Measurements from ENCODE around the gene SCN2B.

DNA sequence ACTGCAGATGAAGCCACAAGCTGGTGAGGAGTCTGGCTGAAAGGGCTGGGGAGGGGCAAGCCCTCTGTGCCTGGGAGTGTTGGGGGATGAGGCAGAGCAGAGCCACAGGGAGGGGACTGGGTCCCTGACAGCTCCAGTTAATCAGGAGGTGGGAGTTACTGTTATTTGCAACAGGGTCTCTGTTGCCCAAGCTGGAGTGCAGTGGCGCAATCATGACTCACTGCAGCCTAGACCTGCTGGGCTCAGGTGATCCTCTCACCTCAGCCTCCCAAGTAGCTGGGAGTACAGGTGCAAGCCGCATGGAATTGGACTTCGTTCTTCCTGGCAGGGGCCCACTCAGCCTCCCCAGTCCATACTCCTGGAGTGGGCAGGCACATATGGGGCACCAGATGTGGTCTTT, 7.7 kb downstream of the SCN2B start:
- TF ChIP-seq, protein P1, sequence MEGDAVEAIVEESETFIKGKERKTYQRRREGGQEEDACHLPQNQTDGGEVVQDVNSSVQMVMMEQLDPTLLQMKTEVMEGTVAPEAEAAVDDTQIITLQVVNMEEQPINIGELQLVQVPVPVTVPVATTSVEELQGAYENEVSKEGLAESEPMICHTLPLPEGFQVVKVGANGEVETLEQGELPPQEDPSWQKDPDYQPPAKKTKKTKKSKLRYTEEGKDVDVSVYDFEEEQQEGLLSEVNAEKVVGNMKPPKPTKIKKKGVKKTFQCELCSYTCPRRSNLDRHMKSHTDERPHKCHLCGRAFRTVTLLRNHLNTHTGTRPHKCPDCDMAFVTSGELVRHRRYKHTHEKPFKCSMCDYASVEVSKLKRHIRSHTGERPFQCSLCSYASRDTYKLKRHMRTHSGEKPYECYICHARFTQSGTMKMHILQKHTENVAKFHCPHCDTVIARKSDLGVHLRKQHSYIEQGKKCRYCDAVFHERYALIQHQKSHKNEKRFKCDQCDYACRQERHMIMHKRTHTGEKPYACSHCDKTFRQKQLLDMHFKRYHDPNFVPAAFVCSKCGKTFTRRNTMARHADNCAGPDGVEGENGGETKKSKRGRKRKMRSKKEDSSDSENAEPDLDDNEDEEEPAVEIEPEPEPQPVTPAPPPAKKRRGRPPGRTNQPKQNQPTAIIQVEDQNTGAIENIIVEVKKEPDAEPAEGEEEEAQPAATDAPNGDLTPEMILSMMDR (IDR thresholded peaks at IDR 0.05), result no peak
- no peak for TF ChIP-seq POLR2A (IDR thresholded peaks at IDR 0.05)

Data from transverse colon (tissue), 3 donors.